Stomach (tissue), 4 donors: ENCODE measurements around the gene RECQL5.

ENCODE experiments used
- POLR2A ChIP-seq, 4 donors: fragments of 450-650 bp; IDR thresholded peaks; one replicate each; pipeline ENCODE4 v1.6.1; 2016; ENCODE audit warnings: antibody characterized with exemption in 4 of 4, control low read depth in 2 of 4, mild to moderate bottlenecking in 1 of 4, moderate library complexity in 1 of 4
- POLR2AphosphoS5 ChIP-seq, 3 donors: sonication (generic); formaldehyde crosslinking; IDR thresholded peaks; one replicate each; pipeline ENCODE4 v1.6.1; 2016; ENCODE audit warnings: antibody characterized with exemption in 3 of 3
- TF ChIP-seq, protein P1 (sequence below), 7 experiments: fragments of 450-650 bp in 4 of 7; fragments of 200-600 bp in 3 of 7; sonication (generic) in 3 of 7; IDR thresholded peaks; one replicate each; pipeline ENCODE4 v1.5.1; 2016 to 2019; ENCODE audit warnings: antibody characterized with exemption in 7 of 7, control low read depth in 2 of 7, mild to moderate bottlenecking in 1 of 7

DNA sequence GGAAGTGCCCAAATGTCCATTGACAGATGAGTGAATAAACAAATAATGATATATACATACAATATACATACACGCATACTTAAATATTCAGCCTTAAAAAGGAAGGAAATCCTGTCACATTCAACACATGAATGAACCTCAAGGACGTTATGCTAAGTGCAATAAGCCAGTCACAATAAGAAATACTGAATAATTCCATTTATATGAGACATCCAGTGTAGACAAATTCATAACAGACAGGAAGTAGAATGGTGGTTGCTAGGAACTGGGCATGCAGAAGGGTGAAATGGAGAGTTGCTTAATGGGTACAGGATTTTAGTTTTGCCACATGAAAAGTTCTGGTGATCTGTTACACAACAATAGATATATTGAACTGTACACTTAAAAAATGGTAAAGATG lies 45.5 kb upstream of the RECQL5 start:
- TF ChIP-seq, protein P1, sequence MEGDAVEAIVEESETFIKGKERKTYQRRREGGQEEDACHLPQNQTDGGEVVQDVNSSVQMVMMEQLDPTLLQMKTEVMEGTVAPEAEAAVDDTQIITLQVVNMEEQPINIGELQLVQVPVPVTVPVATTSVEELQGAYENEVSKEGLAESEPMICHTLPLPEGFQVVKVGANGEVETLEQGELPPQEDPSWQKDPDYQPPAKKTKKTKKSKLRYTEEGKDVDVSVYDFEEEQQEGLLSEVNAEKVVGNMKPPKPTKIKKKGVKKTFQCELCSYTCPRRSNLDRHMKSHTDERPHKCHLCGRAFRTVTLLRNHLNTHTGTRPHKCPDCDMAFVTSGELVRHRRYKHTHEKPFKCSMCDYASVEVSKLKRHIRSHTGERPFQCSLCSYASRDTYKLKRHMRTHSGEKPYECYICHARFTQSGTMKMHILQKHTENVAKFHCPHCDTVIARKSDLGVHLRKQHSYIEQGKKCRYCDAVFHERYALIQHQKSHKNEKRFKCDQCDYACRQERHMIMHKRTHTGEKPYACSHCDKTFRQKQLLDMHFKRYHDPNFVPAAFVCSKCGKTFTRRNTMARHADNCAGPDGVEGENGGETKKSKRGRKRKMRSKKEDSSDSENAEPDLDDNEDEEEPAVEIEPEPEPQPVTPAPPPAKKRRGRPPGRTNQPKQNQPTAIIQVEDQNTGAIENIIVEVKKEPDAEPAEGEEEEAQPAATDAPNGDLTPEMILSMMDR (IDR thresholded peaks at IDR 0.05) = no peak
- TF ChIP-seq POLR2A (IDR thresholded peaks at IDR 0.05) (no peak), POLR2AphosphoS5 (IDR thresholded peaks at IDR 0.05) (no peak)
